Activated CD8-positive, alpha-beta memory T cell treated with anti-CD3 and anti-CD28 coated beads, Interleukin-2, amount 50 U/mL, for 24 hours (primary cell): ENCODE measurements around the gene QPRT.
"Not testable (repeated sequence)": the region's sequence is repeated elsewhere in the genome, so short reads cannot be mapped to it uniquely, and the experiment has no call there.

Source experiments
- DNase-seq: peaks from one replicate; pipeline ENCODE4 v3.0.0-alpha.2; 2020; ENCODE audit errors: extremely low read depth

The QPRT gene

GRCh38 chr16:29663016-29663806 lies 15.8 kb upstream of the QPRT start, which contains the start of gene SPN:
SPN (plus strand) TSS chr16:29663247; CDS start chr16:29663729, 482 bp downstream.
- no peak for DNase-seq

GRCh38 chr16:29663807-29664090 lies 15.2 kb upstream of the QPRT start:
- no peak for DNase-seq

DNA sequence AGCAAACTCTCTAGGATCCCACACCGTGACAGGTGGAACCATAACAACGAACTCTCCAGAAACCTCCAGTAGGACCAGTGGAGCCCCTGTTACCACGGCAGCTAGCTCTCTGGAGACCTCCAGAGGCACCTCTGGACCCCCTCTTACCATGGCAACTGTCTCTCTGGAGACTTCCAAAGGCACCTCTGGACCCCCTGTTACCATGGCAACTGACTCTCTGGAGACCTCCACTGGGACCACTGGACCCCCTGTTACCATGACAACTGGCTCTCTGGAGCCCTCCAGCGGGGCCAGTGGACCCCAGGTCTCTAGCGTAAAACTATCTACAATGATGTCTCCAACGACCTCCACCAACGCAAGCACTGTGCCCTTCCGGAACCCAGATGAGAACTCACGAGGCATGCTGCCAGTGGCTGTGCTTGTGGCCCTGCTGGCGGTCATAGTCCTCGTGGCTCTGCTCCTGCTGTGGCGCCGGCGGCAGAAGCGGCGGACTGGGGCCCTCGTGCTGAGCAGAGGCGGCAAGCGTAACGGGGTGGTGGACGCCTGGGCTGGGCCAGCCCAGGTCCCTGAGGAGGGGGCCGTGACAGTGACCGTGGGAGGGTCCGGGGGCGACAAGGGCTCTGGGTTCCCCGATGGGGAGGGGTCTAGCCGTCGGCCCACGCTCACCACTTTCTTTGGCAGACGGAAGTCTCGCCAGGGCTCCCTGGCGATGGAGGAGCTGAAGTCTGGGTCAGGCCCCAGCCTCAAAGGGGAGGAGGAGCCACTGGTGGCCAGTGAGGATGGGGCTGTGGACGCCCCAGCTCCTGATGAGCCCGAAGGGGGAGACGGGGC lies 14.7 kb upstream of the QPRT start:
- DNase-seq = no peak

GRCh38 chr16:29665294-29666077 lies 13.5 kb upstream of the QPRT start:
- DNase-seq = no peak

GRCh38 chr16:29667322-29667610 lies 11.7 kb upstream of the QPRT start:
- not testable (repeated sequence) for DNase-seq

GRCh38 chr16:29667755-29668154 lies 11.2 kb upstream of the QPRT start:
- DNase-seq = no peak

DNA sequence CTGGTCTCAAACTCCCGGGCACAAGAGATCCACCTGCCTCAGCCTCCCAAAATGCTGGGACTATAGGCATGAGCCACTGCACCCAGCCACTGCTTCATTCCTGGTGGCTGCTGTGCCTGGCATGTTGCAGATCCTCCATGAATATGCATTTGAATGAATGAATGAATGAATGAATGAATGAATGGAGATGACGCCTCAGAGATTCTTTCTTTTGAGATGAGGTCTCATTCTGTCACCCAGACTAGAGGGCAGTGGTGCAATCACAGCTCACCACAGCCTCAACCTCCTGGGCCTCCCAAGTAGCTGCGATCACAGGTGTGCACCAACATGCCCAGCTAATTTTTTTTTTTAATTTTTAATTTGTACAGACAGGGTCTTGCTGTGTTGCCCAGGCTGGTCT lies 10.7 kb upstream of the QPRT start:
- no peak for DNase-seq

DNA sequence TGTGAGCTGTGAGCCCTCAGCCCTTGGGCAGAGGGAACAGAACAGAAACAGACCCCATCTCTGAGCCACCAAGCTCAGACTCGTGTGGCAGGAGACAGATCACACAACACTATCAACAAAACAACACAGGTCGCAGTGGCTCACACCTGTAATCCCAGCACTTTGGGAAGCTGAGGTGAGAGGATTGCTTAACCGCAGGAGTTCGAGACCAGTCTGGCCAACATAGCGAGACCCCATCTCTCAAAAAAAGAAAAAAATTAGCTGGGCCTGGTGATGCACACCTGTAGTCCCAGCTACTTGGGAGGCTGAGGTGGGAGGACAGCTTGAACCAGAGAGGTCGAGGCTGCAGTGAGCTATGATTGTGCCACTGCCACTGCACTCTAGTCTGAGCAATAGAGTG lies 5.5 kb upstream of the QPRT start:
- DNase-seq = no peak

DNA sequence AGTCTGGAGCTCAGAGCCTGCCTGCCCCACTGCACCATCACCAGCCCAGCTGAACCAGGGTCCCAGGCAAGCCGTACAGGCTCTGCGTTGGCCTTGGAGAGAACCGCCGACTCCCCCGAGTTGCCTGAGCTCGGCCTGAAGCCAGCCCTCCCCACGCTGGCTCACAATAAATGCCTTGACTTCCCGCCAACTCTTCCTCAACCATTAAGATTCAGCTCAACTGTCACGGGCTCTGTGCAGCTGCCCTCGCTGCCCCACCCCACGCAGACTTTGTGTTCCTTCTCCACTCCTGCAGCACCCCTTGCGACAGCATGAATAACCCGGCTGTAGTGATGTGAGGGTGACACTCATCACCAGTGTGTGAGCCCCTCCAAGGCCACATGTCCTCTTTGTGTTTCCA lies 4.8 kb upstream of the QPRT start:
- no peak for DNase-seq

- DNase-seq = no peak
Measured at GRCh38 chr16:29675811-29676643, 3.0 kb upstream of the QPRT start.

DNA sequence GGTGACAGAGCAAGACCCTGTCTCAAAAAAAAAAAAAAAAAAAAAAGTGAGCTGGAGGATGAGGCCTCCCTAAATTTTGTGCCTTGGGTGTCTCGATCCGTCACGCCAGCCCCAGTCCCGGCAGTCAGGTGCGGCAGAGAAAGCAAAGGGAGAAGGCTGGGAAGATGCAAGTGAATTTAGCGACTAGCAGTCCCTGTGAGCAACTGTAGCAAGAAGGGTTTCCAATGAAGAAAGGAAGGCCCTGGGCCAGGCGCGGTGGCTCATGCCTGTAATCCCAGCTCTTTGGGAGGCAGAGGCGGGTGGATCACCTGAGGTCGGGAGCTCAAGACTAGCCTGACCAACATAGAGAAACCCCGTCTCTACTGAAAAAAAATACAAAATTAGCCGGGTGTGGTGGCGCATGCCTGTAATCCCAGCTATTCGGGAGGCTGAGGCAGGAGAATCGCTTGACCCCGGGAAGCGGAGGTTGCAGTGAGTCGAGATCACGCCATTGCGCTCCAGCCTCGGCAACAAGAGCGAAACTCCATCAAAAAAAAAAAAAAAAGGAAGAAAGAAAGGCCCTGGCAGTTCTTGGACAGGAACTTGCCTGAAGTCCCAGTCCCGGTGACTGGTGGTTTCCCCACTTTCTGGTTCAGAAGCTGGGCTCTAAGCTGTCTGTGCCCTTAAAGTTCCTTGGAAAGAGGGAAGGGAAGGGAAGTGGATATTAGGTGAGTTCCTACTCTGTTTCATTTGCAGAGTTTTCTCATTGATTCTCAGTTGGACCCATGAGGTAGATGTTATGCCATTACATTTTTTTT lies 1.8 kb upstream of the QPRT start:
- DNase-seq = no peak

DNA sequence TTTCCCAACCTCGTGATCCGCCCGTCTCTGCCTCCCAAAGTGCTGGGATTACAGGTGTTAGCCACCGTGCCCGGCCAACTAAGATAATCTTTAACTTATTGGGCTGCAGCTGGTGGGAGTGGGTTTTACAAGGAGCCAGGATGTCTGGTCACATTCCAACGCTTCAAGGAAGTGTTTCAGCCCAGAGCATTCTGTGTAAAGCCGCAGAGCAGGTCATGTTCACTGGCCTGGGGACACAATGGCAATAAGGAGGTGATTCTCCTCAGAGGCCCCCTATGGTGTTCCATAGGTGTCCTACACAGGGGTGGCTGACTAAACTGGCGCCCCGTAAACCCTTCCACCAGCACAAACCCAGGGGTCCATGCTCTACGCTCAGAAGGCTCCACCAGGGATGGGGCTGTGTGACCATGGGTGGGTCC lies 1.2 kb downstream of the QPRT start:
- no peak for DNase-seq

- DNase-seq = no peak
Measured at GRCh38 chr16:29683543-29684090, 4.6 kb downstream of the QPRT start.

- no peak for DNase-seq
Measured at GRCh38 chr16:29684679-29685078, 5.7 kb downstream of the QPRT start.

- no peak for DNase-seq
Measured at GRCh38 chr16:29686740-29687332, 7.9 kb downstream of the QPRT start.

DNA sequence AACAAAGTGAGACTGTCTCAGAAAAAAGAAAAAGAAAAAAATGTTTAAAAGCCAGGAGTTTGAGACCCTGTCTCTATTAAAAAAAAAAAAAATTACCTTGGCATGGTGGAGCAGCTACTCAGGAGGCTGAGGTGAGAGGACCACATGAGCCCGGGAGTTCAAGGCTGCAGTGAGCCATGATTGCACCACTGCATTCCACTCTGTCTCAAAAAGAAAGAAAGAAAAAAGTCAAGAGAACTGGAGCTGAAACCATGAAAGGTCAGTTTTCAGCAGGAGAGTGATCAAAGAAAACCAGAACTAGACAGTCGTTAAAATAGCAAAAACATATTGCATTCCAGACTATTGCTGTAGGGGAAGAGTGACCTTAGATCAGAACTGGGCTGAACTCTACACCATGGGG lies 8.8 kb downstream of the QPRT start:
- no peak for DNase-seq

GRCh38 chr16:29688172-29688571 lies 9.2 kb downstream of the QPRT start:
- no peak for DNase-seq

- not testable (repeated sequence) for DNase-seq
Measured at GRCh38 chr16:29689490-29690351, 10.7 kb downstream of the QPRT start.

GRCh38 chr16:29692606-29693005 lies 13.6 kb downstream of the QPRT start:
- not testable (repeated sequence) for DNase-seq
